GM19397 (cell line): ENCODE data around the gene CYSRT1.

Source experiments
- ATAC-seq: cut with Tn5 transposase; IDR thresholded peaks from one replicate; pipeline ENCODE4 v1.9.1; 2021; ENCODE audit warnings: mild to moderate bottlenecking, moderate library complexity; ENCODE audit not compliant: unreplicated experiment

Gene CYSRT1

DNA sequence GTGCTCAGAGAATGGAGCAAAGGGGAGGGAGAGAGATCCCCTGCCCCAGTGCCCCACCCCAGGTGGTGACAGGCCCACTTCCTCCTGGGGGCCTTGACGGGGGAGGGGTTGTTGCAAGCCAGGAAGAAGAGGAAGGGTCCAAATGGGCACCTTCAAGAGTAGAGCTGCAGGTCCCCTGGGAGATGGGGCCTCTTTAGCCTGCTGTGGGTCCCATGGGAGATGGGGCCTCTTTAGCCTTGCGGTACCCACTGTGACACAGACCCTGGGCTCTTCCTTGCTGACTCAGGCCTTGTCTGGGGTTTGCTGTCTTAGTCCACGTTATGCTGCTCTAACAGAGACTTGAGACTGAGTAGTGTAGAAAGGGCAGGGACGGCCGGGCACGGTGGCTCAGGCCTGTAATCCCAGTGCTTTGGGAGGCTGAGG lies 43.0 kb downstream of the CYSRT1 start:
- no peak for ATAC-seq

DNA sequence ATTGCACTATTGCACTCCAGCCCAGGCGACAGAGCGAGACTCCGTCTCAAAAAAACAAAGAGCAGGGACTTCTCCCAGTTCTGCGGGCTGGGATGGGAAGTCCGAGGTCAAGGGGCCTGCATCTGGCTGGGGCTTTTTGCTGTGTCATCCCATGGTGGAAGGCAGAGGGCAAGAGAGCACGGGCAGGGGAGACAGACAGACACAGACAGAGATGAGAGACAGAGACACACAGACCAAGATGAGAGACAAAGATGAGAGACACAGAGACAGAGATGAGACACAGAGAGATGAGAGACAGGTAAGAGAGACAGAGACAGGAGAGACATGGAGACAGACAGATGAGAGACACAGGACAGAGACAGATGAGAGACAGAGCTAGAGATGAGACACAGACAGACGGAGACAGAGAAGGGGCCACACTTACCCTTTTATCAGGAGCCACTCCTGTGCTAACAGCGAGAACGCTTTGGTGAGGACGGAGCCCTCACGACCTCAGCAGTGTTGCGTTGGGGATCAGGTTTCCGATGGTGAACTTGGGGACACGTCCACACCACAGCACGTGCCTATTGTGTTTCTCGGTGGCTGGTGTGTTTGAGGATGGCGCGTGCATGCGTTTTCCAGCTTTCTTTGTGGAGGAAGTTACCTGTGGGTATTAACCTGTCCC lies 43.7 kb downstream of the CYSRT1 start:
- ATAC-seq = no peak

DNA sequence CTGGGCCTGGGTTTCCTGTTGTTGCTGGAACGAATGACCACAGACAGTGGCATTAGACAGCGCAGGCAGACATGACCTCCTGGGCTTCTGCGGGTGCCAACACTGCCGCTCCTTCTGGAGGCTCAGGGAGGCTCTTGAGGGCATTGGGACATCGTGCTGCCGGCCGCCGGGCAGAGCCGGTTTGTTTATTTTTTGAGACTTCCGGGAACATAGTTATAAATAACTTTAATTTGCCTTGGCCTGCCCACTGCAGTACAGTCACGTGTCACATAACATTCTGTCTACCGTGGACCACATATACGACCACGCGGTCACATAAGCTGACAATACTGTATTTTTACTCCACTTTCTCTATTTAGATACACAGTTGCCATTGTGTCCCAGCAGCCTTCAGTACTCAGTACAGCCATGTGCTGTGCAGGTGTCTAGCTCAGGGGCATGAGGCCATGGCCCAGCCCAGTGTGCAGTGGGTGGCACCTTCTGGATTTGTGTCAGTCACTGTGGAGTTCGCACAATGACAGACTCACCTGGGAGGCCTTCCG lies 44.3 kb downstream of the CYSRT1 start:
- ATAC-seq = no peak

DNA sequence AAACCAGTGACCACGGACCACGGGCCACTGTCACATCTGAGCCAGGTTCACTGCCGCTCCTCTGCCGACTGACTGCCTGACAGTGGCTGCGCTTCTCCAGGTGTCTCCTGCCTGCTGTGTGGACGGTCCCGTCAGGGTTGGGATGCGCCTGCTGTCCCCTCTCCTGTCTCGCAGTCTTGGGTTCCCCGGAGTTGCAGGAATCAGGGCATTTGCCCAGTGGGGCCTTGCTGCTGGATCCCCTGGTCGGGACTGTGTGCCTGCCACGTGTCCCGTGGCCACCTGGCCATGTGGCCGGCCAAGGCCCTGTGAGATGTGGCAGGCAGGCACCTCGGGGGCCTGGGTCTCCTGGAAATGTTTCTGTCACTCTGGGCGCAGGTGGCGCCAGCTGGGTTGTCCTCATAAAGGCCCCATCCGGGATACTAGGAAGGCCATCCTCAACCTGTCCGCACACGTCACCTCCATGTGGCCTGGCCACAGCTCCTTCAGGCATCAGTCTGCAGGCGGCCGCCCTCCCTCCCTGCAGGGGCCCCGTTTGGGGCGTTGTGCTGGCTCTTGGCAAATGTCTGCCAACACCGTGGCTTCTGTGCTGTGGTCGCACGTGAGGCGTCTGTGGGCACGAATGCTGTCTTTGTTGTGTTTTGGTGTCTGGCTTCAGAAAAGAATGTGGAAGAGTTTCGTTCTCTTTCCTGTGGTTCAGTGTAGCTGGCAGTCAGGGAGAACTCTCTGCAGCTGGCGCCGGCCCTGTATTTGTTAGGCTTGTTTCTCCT lies 46.1 kb downstream of the CYSRT1 start:
- ATAC-seq = no peak

DNA sequence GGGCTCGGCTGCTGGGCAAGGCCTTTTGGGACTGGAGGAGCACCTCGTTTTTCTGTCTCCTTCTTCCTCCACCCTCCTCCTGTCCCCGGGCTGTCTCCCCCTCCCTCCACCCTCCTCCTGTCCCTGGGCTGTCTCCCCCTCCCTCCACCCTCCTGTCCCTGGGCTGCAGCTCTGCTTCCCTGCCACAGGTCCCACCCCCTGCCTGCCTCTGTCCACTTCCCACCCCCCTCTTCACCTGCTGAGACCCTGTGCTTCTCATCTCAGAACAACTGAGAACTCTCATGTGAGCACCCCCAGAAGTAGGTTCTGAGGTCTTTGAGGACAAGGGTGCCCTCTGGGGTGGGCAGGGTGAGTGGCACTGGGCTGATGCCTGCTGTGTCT lies 46.7 kb downstream of the CYSRT1 start:
- no peak for ATAC-seq

DNA sequence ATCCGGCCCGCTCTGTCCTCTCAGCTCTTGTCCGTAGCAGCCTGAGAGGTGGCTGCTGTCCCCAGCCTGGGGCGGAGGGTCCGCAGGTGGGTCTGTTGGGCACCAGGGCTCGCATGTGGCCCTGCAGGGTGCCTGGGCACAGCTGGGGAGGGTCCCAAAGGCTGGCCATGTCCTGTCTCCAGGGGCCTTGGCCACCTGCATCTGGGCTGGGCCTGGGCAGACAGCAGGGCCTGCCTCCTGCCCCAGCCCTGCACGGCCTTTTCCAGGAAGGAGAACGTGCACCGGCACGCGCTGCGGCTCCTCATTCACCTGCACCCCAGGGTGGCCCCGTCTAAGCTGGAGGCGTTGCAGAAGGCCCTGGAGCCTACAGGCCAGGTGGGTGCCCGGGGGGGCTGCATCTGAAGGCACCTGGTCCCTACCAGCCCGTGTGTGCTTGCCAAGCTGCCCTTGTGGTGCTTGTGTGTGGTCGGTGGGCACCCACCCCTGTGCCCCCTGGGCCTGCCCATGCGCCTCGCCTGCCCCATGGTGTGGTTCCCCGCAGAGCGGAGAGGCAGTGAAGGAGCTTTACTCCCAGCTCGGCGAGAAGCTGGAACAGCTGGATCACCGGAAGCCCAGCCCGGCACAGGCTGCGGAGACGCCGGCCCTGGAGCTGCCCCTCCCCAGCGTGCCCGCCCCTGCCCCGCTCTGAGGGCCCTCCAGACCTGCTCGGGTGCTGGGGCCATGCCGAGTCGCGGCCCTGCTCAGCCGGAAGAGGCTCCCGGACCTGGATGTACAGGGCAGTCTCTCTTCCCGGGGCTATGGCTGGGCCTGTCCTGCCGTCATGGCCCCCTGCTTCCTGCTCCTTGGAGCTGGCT lies 47.5 kb downstream of the CYSRT1 start:
- ATAC-seq = no peak

DNA sequence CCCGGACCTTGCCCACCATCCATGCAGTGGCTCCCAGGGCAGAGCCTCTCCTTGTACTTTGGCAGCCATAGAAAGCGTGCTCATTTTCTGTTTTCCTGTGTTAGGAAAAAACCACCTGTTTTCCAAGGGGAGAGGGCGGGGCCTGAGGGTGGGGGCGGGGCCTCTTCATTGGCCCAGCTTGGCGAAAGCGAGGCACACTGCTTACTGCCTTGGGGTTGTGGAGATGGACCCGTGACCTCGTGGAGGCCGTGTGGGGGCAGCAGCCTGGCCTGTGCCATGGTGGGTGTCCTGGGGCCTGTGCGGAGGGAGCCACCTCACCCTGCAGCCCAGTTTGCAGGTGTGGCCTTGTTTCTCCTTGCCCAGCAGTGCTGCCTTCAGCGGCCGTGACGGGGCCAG lies 48.1 kb downstream of the CYSRT1 start:
- no peak for ATAC-seq

DNA sequence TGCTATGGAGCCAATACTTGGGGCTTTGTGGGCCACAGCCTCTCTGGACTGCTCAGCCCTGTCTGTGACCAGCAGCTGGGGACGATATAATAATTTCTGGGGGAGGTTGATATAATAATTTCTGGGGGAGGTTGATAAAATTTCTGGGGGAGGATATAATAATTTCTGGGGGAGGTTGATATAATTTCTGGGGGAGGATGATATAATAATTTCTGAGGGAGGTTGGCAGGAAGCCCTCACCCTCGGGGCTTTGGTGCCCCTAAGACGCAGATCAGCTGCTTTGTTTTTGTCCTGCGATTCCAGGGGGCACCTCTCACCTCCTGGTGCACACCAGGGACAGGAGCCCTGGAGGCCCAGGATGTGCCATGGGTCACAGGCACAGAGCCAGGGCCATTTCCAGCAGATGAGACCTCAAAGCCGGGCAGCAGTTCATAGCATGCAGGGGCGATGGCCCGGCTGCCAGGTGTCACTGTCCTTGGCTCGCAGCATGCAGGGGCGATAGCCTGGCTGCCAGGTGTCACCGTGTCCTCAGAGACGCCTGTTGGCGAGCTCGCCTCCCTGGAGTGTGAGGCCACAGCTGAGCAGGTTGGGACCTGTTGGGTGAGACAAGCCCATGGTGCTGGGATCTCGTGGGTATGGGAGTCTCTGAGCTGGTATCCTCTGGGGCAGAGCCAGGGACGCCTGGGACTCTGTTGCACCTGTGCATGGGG lies 48.8 kb downstream of the CYSRT1 start:
- no peak for ATAC-seq

DNA sequence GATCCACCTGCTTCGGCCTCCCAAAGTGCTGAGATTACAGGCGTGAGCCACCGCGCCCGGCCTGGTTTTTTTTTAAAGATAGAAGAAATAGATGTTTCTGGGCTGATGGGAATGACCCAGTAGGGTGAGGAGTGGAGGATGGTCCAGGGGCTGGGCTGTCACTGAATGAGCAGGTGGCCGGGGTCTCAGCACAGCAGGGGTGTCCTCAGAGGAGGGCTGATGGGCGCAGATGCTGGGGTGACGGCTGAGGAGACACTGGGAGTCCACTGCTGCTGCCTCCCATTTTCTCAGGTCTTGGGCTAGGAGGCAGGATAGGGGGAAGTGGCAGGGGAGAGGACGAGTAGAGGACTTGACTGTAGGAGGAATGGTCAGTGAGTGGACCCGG lies 50.2 kb downstream of the CYSRT1 start:
- no peak for ATAC-seq
